Measurements from ENCODE around the gene JAKMIP2.

JAKMIP2 gene

DNA sequence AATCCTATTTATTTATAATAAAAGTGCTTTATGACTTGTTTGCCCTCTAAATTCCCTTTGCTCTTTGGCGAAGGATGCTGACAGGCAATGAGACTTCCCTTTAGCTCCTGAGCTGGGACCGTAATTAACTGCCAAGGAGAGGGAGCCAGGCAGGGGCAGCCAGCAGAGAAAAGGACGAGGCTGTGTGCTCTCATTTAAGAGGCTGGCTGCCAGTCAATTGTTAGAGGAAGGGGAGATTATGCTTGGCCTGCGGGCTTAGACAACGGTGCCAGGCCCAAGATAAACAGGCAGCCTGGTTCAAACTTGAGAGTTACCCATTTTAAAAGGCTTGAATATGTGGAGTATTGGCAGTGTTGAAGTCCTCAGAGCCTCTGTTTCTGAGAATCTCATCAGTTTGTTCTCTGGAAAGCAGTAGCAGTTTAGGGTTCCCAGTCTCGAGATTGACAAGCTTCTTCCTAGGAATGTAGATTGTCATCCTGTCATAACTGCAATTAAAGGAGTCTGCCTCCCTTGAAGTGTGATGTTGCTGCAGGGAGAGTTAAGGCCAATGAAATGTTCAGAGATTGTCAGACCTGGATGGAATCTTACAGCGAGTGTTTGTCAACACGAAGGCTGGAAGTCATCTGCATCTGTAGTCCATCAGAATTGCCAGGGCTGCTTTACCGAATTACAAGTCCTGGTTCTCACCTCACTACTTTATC is 113.2 kb downstream of the JAKMIP2 start:
- no peak for TF ChIP-seq CTCF (IDR thresholded peaks at IDR 0.05; ENCODE audit: low read depth, low read length)
- DNase-seq (ENCODE audit: extremely low read depth, low read depth), result no peak

DNA sequence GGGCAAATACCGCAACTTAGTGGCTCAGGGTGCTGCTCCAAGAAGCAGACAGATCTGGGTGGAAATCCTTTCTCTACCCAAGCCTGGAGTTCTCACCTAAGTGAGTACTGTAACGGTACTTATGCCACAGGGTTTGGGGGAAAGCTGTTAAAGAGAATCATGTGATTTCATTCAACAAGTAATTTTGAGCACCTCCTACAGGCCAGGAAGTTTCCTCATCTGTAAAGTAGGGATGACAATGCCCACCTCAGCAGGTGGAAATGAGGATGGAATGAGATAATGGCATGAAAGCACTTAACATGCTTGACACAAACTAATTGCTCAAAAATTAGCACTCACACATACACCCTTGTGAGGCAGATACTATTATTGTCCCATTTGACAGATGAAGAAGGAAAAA is 114.1 kb downstream of the JAKMIP2 start:
- DNase-seq (ENCODE audit: extremely low read depth, low read depth), result no peak
- TF ChIP-seq CTCF (IDR thresholded peaks at IDR 0.05; ENCODE audit: low read depth, low read length), result no peak

DNA sequence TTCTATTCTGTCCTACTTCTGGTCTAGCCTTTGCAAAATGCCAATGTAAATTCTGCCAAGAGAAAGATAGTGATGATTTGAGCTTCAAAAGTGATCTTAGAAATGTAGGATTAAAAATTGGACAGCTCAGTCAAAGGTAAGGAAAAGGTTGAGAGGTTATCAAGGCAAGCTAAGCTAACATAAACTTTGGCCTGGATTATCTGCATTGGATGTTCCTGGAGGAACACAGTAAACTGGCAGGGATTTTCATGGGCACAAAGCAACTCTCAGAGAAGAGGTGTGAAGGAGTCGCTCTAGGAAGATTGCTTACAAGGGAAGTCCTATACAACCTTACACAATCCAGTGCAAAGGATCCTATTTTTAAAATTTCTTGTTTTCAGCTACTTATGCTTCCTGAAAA is 115.2 kb downstream of the JAKMIP2 start:
- TF ChIP-seq CTCF (IDR thresholded peaks at IDR 0.05; ENCODE audit: low read depth, low read length), result no peak
- no peak for DNase-seq (ENCODE audit: extremely low read depth, low read depth)

- no peak for TF ChIP-seq CTCF (IDR thresholded peaks at IDR 0.05; ENCODE audit: low read depth, low read length)
- DNase-seq (ENCODE audit: extremely low read depth, low read depth), result no peak
Observed at GRCh38 chr5:147666419-147666818, 116.1 kb downstream of the JAKMIP2 start.

GRCh38 chr5:147661541-147661940 is 121.0 kb downstream of the JAKMIP2 start:
- no peak for TF ChIP-seq CTCF (IDR thresholded peaks at IDR 0.05; ENCODE audit: low read depth, low read length)
- DNase-seq (ENCODE audit: extremely low read depth, low read depth), result no peak

DNA sequence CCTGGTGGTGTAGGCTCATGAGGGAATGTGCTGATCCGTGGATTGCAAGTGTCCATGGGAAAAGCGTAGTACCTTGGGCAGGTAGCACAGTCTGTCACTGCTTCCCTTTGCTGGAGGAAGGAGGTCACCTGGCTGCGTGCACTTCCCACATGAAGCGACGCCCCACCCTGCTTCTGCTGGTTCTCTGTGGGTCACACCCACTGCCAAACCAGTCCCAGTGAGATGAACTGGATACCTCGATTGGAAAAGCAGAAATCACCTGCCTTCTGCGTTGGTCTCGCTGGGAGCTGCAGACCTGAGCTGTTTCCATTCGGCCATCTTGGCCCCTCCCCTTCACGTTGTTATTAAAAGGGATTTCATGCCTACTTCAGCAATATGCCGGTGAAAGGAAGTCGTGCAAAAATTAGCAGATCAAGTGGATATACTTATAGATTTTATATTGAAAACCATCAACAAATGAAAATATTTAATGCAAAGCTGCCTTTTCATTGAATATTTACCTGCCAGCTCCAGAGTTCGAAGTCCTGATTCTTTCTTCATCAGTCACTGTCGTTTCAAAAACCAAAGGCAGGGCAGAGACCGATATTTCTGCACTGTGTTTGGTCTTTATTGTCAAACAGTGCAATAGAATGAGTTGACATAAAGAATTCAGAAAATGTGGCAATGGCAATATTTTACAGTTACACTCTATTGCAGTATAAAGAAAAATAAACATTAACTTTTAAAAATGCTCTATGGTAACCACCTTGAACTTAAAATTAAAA is 123.2 kb downstream of the JAKMIP2 start:
- no peak for DNase-seq (ENCODE audit: extremely low read depth, low read depth)

More for the DNA sequence above, 123.2 kb downstream of the JAKMIP2 start:
- no peak for TF ChIP-seq CTCF (IDR thresholded peaks at IDR 0.05; ENCODE audit: low read depth, low read length)

Data from AG09319 (cell line).